GM18507 (cell line): ENCODE measurements around the gene KLK11.
"Not testable (repeated sequence)": the region's sequence is repeated elsewhere in the genome, so short reads cannot be mapped to it uniquely, and the experiment has no call there.

ENCODE experiments used
- DNase-seq: peaks from one replicate; pipeline ENCODE4 v3.0.0; 2011; ENCODE audit warnings: low read depth; ENCODE audit not compliant: insufficient read length; ENCODE audit errors: extremely low spot score
- FAIRE-seq: peaks from 2 replicates; lab custom pipeline; 2011; peaks lifted over from hg19 to GRCh38; lab: Jason Lieb, UNC

The KLK11 gene

DNA sequence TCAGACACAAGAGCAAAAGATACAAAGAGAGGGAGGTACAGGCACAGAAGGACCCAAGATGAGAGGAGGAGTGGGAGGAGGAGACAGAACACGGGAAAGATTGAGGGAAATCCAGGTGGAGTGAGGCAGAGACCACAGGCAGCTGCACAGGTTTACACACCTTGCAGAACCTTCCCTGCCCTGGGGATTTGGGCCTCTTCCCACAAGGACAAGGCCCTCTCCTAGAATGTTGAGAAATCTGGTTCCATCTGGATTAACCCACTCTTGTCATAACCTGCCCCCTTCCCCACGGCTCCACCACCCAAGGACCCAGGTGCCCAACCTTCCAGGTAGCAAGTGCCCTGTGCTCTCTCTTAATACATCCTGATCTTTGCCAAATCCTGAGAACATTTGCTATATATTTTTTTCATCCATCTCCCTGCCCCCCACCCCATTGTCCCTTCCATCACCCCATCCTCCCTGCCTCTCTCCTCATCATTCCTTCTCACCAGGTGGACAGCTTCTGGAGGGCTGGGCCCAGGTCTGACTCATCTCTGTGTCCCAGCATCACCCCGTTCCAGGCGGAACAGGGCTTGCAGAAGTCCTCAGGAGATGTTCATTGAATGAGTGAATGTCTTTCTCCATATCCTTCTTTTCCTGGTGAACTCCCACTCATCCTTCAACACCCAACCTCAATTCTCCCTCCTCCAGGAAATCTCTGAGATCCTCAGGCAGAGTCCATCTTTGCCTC lies 16.2 kb downstream of the KLK11 start:
- DNase-seq (no peak), FAIRE-seq (no peak)

DNA sequence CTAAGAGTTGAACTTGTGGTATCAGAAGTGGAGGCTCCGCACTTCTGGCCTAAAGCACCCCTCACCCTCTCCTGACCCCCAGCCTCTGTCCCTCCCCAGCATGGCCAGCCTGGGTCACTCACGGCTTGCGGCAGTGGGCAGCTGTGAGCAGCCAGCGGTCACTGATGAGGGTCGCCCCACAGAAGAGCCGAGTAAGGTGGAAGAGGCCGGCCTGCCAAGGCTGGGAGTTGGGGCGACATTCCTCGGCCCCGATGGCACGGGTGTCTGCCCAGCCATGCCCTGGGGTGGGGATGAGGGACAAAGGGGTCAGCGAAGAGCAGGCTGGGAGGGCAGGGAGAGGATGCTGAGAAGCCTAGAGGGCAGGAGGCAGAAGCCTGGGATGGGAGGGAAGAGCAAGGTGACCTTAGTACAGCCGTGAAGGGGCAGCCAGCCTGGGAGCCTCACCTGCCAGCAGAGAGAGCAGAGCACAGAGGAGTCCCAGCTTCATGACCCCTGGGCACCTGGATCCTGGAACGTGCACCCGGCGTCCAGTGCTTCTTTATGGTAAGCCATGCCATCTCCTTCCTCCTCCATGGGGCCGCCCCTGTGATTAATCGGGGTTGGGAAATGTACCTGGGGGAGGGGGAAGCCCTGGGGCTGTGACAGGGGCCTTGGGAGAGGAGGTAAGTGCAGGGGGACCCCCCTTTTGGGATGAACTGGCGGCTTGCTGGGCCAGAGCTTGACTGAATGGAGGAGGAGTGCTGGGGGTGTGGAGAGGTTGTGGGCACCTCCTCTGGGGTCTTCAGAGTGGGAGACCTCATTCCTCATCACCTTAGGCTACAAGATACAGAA lies 17.1 kb downstream of the KLK11 start:
- FAIRE-seq (no peak), DNase-seq (no peak)

- DNase-seq (no peak), FAIRE-seq (no peak)
Measured at GRCh38 chr19:51007488-51007887, 18.9 kb downstream of the KLK11 start.

- FAIRE-seq (no peak), DNase-seq (no peak)
Measured at GRCh38 chr19:51006406-51006805, 20.0 kb downstream of the KLK11 start.

DNA sequence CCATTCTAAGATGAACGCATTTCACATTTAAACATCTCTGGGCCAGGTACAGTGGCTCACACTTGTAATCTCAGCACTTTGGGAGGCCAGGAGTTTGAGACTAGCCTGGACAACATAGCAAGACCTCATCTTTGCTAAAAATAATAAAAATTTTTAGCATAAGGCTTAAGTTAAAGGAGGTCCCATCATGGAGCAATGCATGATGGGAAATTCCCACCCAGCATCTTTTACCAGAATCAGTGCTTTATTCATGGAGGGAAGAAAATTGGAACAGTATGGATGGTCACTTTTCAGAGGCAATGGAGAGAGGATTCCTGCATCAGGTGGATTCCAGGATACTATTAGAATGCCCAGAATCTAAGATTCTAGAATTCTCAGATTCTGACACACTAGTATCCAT lies 21.2 kb downstream of the KLK11 start:
- FAIRE-seq = no peak

GRCh38 chr19:51003316-51003715 lies 23.1 kb downstream of the KLK11 start:
- FAIRE-seq = no peak
- DNase-seq = no peak

More for the DNA sequence above, 21.2 kb downstream of the KLK11 start:
- no peak for DNase-seq

GRCh38 chr19:51002542-51003311 lies 23.7 kb downstream of the KLK11 start:
- FAIRE-seq (no peak), DNase-seq (no peak)

DNA sequence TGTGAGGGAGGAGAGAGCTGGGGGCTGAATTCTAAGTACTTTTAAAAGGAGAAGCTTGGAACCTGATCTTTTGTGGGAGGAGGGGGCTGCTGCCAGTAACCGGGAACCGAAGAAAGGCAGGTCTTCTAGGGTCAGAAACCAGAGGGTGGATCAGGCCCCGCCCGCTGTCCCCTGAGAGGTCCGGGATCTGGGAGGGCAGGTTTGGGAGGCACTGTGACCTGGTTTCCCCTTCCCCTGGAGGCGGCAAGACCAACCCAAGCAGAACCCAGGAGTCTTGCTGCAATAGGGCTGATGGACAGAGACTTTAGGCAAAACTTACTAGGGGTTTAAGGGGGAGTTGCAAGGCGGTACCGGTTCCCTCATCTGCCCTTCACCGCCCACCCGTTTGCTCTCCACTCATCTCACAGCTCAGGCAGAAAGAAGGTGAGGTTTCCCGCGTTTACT lies 24.3 kb downstream of the KLK11 start:
- DNase-seq = no peak
- no peak for FAIRE-seq

- FAIRE-seq (no peak), DNase-seq (no peak)
Measured at GRCh38 chr19:51001515-51001914, 24.9 kb downstream of the KLK11 start, which contains the start of gene KLK8. Gene KLK8, minus strand, starts transcription at chr19:51001604. Its CDS starts 437 bp downstream, at chr19:51001167.

DNA sequence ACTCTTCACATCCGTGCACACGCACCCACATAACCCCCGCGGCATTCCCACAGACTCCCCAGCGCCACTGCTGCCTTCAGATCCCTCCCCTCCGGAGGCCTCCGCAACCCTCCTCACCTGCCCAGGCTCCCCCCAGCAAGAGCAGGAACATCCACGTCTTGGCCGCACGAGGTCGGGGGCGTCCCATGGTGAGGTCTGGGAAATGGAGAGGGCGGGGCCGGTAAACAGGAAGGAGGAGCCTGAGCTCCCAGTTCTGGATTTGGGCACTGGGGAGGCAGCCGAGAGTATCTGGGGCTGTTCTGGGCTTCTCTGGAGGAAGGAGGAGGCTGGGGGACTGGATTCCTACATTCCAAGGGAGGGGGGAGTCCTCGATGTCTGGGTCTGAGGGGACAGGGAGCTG lies 25.4 kb downstream of the KLK11 start:
- FAIRE-seq = no peak
- DNase-seq = no peak

DNA sequence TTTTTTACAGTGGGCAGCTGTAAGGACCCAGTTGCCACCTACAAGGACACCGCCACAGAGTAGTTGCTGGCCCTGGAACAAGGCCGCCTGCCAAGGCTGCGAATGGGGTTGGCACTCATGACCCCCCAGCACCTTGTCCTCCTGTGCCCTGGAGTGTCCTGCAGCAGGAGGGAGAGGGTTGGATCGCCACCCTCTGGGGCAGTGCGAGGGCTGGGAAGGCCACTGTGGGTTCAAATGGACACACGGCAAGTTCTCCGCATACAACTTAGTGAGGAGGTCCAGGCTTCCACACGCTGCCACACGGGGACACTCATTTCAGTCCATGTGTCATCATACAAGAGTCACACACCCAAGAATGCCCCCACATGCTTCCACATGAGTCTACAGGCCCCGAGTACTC lies 26.0 kb downstream of the KLK11 start:
- no peak for FAIRE-seq
- DNase-seq = no peak

- no peak for DNase-seq
- no peak for FAIRE-seq
Measured at GRCh38 chr19:50998686-50999085, 27.7 kb downstream of the KLK11 start.

DNA sequence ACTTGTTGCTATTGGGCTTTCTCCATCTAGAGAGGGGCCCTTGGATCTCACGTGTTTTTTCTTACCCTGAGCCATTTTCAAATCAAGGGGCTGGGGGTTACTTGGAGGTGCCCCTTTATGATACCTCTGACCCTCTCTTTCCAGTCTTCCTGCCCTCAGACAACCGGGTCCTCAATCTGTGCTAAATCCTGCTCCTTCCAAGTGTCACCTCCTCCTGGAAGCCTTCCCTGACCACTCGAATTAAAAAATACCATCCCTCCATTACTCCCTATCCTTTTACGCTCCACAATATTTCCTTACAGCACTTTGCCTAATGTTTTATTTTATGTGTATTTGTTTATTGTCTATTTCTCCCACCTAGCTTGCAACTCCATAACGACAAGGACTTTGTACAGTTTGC lies 28.4 kb downstream of the KLK11 start:
- DNase-seq (no peak), FAIRE-seq (no peak)

- no peak for DNase-seq
Measured at GRCh38 chr19:50994129-50994528, 32.3 kb downstream of the KLK11 start.

DNA sequence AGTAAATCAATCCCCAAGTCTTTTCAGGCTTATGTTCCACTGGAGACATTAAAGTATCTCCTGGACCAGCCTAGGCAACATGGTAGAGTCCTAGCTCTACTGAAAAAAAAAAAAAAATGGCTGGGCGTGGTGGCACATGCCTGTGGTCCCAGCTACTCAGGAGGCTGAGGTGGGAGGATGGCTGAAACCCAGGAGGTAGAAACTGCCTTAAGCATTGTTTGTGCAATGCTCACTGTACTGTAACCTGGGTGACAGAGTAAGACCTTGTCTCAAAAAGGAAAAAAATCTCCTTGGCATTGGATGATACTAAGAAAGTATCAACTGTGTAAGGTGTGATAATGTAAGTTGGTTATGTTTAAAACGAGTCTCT lies 33.8 kb downstream of the KLK11 start:
- DNase-seq (no peak), FAIRE-seq (no peak)

More at GRCh38 chr19:50994129-50994528, 32.3 kb downstream of the KLK11 start:
- FAIRE-seq = no peak

DNA sequence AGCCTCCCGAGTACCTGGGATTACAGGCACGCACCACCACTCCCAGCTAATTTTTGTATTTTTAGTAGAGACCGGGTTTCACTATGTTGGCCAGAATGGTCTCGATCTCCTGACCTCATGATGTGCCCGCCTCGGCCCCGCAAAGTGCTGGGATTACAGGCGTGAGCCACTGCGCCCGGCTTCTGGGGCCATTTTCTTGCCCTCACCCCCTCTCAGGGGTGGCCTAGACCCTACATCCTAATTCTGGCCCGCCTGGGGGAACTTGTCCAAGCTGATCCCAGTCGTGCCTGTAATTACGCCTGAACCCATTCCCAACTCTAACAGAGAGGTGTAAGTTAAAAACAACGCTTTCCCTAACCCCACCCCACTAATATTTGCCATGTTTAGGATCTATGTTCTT lies 42.0 kb downstream of the KLK11 start:
- FAIRE-seq, DNase-seq: not testable (repeated sequence)

GRCh38 chr19:50983625-50984292 lies 42.7 kb downstream of the KLK11 start, which contains the start of gene KLK7:
Gene KLK7, minus strand, starts transcription at chr19:50983917. Its CDS starts 1,518 bp downstream, at chr19:50982399.
- FAIRE-seq (no peak), DNase-seq (no peak)

DNA sequence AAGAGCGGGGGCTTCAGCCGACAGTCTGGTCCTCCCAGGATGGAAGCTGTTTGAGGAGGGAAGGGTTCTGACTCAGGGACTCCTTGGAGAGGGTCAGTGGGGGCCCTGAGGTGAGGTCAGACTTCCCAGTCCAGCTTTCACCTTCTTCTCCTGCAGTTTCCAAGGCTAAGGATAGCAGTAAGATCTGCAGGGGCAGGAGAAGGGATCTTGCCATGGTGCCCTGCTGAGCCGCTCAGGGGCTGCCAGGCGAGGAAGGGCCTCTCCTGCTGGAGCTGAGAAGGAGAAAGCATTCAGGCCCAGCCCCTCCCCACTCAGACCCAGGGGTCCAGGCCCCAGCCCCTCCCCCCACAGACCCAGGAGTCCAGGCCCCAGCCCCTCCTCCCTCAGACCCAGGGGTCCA lies 44.2 kb downstream of the KLK11 start:
- FAIRE-seq (no peak), DNase-seq (no peak)

GRCh38 chr19:50981587-50982146 lies 44.7 kb downstream of the KLK11 start:
- DNase-seq (no peak), FAIRE-seq (no peak)
